ENCODE measurements around the gene TRIB2. TPM values are rescaled to one million over a fixed set of nuclear protein-coding genes. Genes with fewer than 3 reads are reported as not detected.

TRIB2 gene
- total RNA-seq, 1 donor, result 28.9 TPM

- DNase-seq (ENCODE audit: low read depth), result no peak
- no peak overlapping the region for H3K4me3 ChIP-seq (ENCODE audit: low read depth, low read length)
- TF ChIP-seq CTCF (IDR thresholded peaks at IDR 0.05; ENCODE audit: insufficient read depth, low read depth, low read length), result no peak
Observed at GRCh38 chr2:12755384-12755783, 38.6 kb downstream of the TRIB2 start.

- H3K4me3 ChIP-seq (ENCODE audit: low read depth, low read length), result no peak overlapping the region
- TF ChIP-seq CTCF (IDR thresholded peaks at IDR 0.05; ENCODE audit: insufficient read depth, low read depth, low read length), result no peak
- DNase-seq (ENCODE audit: low read depth), result peak; percentile 96
Observed at GRCh38 chr2:12759248-12759647, 42.5 kb downstream of the TRIB2 start.

- DNase-seq (ENCODE audit: low read depth), result no peak
- TF ChIP-seq CTCF (IDR thresholded peaks at IDR 0.05; ENCODE audit: insufficient read depth, low read depth, low read length), result no peak
- H3K4me3 ChIP-seq (ENCODE audit: low read depth, low read length), result no peak overlapping the region
Observed at GRCh38 chr2:12761104-12761503, 44.4 kb downstream of the TRIB2 start.

GRCh38 chr2:12762337-12762736 is 45.6 kb downstream of the TRIB2 start:
- no peak for DNase-seq (ENCODE audit: low read depth)
- no peak overlapping the region for H3K4me3 ChIP-seq (ENCODE audit: low read depth, low read length)
- no peak for TF ChIP-seq CTCF (IDR thresholded peaks at IDR 0.05; ENCODE audit: insufficient read depth, low read depth, low read length)

- DNase-seq (ENCODE audit: low read depth), result no peak
- no peak for TF ChIP-seq CTCF (IDR thresholded peaks at IDR 0.05; ENCODE audit: insufficient read depth, low read depth, low read length)
- H3K4me3 ChIP-seq (ENCODE audit: low read depth, low read length), result no peak overlapping the region
Observed at GRCh38 chr2:12762976-12763375, 46.2 kb downstream of the TRIB2 start.

- no peak for DNase-seq (ENCODE audit: low read depth)
- no peak for TF ChIP-seq CTCF (IDR thresholded peaks at IDR 0.05; ENCODE audit: insufficient read depth, low read depth, low read length)
Observed at GRCh38 chr2:12763486-12763885, 46.8 kb downstream of the TRIB2 start.

GRCh38 chr2:12764075-12764730 is 47.5 kb downstream of the TRIB2 start:
- no peak overlapping the region for H3K4me3 ChIP-seq (ENCODE audit: low read depth, low read length)
- TF ChIP-seq CTCF (IDR thresholded peaks at IDR 0.05; ENCODE audit: insufficient read depth, low read depth, low read length), result no peak
- DNase-seq (ENCODE audit: low read depth), result no peak

More at GRCh38 chr2:12763486-12763885, 46.8 kb downstream of the TRIB2 start:
- H3K4me3 ChIP-seq (ENCODE audit: low read depth, low read length), result no peak overlapping the region
